Activated CD4-positive, alpha-beta T cell treated with anti-CD3 and anti-CD28 coated beads, Interleukin-2, amount 50 U/mL, for 16 hours (primary cell): ENCODE data around the gene KCND3.

Experiments used
- DNase-seq: peaks from one replicate; pipeline ENCODE4 v3.0.0-alpha.2; 2020

Gene KCND3

DNA sequence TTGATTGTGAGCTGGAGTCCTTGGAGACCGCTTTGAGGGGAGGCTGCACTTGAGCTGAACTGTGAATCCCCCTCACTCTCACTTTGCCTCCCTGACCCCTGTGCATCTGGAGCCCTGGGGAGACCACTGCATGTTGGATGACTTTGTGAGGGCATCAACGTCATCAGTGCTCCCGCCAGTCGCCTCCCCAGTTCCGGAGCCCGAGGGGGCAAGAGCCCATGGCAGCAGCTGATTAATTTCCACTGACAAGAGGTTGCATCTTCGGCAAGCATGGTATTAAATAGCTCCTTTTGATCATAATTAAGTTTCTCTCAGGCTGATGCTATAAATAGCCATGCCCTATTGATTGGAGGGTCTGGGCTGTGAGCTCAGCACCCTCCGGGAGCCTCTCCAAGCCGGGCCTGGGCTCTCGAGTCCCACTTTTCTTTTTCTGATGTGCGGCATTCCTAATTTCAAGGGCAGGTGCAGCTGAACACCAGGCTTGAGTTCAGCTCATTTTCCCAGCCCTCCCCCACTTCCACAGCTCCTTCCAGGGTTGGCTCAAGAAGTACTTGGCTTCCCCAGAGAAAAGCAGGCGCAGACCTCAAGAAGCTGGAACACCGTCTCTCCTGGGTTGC lies 33.2 kb downstream of the KCND3 start:
- DNase-seq = no peak

DNA sequence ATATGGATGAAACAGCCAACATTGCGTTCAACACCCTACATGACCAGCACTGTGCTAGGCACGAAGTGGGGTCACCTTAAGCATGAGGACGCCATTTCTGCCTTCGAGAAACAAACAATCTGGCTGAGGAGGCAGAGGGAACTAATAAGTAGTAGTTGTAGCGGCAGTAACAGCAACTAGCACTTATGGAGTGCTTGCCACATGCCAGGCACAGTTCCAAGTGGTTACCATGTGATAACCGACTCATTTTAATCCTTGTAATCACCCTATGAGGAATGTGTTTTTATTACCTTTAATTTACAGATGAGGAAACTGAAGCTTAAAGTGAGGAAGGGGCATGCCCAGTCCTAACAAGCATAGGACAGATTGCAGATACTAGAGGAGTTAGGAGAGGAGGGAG lies 33.7 kb downstream of the KCND3 start:
- no peak for DNase-seq

DNA sequence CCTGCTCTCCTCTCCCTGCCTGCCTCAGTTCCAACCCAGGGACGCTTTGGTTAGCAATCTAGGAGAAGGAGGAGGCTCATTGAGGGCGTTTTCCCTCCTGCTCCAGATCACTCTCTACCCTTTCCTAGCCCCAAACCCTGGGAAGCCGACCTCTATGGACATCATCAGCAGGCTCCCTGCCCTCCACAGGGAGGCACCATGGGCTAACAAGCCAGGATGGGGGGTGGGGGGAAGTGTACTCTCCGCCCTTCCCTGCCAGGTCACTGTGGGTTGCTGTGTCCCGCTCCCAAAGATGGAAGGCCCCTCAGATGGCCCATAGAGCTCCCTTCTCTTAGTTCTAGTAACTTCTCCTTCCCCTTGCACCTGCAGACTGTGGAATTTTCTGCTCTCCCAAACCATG lies 35.7 kb downstream of the KCND3 start:
- no peak for DNase-seq

DNA sequence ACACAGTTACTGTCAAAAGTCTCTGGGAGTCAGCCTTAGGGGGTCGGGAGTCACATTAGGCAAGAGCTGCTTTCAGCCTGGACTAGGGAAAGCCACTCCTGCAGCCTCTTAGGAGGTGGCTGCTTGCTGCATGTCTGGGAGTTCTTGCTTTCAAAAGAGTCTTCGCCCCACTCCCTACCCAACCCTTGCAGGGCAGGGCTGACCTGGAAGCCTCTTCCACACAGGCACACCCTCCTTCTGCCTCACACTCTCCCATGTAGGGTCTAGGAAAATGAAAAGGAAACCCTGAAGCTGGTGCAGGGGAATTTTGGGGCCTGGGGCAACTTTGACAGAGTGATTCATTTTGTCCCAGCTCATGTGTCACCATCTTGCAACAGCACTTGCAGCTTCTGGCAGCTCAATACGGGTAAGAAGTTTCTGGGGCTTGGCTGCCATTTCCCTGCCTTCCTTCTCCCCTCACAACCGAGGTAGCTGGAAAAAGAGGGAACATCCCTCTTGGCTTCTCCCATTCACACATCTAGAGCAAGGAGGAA lies 37.3 kb downstream of the KCND3 start:
- DNase-seq = no peak

DNA sequence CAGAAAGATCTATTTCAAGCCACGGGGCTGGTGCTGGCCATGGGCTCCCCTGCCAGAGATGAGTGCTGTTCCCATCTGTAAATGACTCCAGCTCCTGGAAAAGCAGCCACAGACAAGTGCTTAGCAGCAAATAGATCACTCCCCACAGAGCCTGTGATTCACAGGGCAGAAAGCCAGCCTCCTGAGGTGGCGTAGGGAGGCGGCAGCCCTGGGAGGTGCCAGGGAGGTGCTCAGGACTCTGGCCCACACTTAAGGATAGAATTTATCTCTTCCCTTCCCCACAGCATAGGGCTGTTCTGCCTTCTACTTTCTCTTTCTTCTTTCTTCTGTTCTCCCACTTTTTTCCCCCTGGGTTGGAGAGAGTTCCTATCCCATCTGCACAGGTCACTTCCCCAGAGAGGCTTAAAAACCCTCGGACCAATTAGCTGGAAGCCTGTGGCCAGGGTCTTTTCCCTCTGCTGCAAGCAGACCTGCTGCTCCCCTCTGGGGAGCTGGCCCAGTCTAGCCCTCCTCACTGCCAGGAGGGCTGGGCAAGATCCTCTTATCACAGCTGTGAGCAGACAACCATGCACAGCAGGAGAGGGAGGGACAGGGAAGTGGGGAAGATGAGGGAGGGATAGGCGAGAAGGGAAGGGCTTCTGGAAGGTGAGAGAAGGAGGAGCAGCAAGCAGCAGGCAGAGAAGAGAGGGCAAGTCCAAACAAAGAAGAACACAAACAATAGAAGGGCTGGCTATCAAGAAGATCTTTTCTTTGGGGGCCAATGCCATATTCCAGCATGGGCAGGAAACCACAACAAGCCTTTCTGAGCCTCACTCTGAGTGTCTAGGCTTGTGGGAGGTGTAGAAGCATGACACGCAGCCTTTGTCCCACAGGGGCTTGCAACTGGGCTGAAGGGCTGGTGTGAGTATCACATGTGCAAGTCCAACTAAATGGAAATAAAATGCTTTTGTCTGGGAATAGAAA lies 41.0 kb downstream of the KCND3 start:
- DNase-seq = no peak

DNA sequence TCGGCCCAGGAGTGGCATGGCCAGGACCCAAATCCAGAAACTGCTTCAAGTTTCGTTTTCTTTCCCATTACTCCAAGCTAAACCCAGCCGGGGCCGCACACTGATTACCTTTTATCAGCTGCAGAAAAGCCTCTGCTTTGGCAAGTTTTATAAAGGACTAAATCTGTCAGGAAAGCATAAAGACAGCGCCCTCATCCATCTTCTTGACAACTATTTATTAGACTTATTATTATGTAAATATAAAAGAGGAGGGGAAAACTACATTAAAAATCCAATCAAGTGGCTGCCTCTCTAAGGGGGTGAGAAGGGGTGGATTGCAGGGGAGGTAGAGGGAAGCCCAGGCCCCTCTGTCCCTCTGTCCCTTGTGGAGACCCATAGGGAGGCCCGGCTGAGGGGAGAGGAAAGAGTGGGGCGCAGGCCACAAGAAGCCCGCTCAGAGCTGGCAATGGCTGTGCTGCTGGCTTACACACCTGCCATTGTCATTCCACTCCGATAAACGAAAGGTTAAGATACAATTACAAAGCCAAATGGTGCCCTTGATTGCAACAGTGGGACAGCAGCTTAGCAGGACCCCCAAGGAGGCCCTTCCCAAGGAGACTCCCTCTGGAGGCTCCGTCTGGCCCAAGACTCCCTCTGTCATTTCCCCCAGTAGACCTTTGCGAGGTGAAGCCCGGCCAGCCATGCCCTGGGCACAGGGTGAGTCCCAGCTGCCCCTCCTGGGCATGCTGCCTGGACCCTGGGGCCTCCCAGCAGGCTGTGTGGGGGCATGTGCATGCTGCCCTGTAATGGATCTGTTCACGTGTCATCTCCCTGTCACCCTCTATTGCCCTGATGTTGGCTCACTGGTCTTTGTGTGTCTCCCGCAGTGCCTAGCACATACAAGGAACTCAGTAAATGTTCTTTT lies 45.4 kb downstream of the KCND3 start:
- DNase-seq = no peak

DNA sequence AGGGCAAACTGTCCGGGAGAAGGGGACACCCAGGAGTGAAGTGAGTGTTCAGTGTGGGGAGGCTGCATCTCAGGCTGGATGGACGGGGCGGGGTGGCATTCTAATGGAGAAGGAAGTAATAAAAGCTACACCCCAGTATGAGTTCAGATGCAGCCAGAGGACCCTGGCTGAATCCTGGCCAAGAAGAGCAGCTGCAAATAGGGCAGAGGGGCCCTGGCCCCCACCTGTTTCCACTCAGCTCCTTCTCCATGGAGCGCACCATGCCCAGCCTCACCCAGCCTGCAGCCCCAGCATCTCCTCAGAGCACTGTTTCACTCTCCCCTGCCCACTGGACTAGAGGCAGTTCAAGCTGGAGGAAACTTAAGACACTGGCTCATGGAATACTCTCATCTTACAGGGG lies 46.4 kb downstream of the KCND3 start:
- no peak for DNase-seq

DNA sequence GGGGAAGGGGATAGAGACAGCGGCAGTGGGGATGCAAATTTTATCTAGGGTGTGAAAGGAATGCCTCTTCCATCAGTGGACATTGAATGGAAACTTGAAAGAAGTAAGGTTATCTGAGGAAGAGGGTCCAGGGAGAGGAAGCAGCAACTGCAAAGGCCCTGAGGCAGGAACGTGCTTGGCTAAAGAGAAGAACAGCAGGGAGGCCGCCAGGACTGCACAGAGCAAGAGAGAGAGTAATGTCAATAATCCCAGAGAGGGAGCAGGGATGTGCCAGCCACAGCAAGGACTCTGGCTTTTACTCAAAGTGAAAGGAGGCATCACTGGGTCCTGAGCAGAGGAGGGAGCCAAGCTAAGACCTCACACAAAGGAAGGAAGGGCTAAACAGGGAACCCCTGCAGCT lies 50.9 kb downstream of the KCND3 start:
- DNase-seq = no peak

DNA sequence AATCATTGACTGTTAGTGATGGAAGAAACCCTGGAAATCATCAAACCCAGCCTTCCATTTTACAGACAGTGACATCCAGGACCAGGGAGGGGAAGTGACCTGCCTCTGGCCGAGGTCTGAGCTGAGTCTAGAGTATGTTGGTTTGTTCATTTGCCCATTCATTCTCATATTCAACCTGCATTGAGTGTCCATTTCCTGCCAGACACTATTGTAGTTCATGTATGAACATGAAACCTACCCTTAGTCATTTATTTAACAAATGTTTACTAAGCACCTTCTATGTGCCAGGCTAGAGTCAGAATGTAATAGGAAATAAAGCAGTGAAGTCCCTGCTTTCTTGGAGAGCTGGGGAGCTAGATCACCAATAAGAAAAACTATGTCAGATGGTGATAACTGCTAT lies 51.3 kb downstream of the KCND3 start:
- peak; percentile 16 for DNase-seq

DNA sequence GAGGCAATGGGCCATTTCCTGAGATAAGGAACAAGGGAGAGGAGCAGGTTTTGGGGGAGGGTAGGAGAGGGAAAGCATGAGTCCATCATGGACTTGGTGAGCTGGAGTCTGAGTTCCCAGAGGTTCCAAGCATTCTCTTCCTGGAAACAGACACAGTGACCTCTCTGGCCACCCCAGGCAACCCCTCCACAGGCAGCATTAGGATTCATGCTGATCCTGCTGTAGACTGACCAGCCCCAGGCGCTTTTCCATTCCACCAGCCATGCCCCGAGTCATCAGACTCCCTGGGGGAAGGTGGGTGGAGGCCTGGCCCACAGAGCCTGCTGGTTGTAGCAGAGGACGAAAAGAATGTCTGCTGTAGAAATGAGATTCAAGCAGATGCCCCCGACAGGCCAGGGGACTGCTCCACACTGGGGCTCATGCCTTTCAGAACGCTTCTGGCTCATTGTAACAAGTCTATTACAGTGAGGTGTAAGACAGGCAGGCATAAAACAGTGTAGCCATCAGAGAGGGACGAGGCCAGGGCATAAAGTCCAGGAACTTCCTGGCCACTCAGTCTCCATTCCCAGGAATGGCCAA lies 52.2 kb downstream of the KCND3 start:
- DNase-seq = no peak

DNA sequence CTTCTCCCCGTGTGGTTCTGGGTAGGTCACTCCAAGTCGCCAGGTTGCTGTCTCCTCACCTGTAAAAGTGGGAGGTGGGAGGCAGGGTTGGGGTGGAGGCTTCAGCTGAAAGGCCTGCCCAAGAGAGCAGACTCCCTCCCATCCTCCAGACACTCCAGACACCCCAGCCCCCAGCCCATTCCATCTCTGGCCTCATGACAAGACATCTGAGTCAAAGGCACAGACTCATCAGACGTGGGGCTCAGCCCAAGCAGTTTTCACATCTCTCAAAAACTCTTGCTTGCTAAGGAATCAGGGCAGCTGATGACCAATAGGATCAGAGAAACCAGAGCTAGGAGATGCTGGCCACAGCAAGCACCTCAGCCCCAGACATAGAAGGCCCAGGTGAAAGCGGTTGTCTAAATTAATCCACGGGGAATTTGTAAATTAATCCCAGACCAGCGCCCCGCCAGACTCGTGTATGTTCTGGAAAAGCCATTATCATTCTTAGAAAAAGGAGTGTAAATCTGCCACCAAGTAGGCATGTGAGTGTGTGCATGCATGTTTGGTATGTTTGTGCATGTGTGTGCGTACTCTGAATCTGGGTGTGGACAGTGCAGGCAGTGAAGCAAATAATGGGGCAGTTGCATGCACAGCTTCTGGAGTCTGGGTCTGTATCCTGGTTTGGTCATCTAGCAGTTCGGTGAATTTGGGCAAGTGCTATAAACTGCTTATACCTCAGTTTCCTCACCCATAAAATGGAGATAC lies 55.2 kb downstream of the KCND3 start:
- no peak for DNase-seq

DNA sequence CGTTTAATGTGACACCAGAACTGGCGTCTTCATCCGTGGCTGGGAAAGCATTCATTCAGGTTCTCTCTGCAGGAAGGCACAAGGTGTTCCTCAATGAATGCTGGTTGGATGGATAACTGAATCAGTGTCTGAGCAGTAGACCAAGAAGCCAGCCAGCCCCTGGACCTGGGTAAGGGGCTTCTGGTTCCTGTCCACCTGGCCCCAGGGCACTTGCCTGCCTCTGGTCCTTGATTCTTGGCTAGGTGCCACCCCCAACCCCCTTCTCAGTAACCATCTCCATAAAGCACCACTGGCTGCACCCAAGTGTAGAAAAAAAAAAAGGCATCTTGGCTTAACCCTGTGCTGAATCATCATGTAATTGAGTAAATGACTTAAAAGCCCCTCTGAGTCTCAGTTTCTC lies 59.1 kb downstream of the KCND3 start:
- DNase-seq = no peak

DNA sequence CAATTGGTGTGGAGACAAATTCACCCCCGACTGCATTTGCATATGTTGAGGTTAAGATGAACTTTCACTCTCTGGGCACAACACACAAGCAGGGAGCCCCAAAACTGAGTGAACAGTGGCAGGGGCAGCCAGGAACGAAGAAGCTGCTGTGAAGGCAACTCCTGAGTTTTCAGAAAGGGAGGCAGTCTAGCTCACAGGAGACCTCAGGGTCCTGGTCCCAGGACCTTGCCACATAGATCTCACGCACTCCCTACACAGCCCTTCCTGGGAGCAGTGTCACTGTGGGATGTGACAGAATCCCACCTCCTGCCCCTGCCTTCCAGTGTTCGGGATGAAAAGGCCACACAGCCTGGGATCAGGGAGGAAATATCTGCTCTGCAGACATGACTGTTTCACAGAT lies 60.9 kb downstream of the KCND3 start:
- DNase-seq = no peak

DNA sequence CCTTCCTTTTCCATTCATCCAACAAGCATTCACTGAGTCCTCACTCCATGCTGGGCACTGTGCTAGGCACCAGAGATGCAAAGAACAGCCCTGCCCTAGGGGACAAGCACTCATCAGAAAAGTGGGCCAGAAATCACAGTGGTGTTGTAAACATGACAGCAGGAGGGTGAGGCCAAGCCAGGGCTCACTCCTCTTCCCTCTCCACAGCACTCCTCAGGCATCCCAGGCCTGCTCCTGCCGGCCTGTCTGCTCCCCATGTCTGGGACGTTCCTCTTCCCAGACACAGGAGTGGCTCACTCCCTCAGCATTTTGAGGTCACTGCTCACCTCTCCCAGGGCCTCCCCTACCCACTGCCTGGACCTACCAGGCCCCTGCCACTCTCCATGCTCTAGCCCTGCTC lies 61.8 kb downstream of the KCND3 start:
- no peak for DNase-seq

DNA sequence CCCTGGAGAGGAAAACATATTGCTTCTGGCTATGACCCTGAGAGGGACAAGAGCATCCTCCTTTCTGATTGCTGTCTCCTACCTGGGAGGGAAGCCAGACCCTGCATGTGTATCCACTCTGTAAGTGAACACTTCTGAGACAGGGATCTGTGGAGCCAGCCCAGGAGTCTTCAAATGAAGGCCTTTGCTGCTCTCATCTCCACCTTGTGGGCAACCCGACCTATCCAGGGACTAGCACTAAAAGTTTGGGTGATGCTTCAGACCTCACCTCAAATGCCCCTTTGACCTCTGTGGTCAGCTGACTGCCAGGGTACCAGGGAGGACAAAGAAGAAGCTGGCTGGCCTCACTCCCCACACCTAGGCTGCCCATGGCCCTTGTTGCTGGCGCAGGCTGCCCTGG lies 64.7 kb downstream of the KCND3 start:
- DNase-seq = no peak

DNA sequence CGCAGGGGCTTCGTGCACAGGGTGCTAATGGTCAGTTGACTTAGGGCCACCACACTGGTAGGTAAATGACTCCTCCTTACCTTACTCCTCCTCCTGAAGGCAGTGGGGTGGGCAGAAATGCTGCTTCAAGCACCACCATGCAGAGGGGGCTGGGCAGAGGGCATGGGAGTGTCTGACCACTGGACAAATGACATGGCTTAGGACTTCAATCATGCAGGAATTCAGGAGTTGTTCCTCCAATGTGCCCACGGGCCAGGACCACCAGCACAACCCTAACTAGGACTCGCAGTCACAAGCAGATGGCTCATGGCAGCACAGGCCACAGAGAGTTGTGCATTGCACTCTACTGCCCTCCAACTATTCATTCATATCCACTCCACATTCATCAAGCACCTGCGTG lies 65.7 kb downstream of the KCND3 start:
- no peak for DNase-seq

DNA sequence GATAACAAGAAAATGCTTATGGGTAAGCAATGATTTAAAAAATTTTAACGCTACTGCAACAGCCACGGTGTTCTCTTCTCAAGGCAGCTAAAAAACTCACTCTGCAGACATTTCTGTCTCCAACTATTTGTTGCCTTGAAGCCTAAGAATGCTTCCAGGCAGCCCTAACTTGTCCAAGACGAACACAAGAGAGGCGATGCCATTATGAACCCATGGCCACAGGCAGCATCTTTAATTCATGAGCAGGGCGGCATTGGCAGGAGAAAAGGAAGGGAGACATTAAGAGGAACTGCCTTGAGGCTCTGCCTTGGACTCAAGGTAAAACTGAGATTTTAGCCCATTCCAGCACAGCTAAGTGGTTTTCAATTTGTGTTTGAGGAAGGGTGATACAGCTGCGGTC lies 67.5 kb downstream of the KCND3 start:
- DNase-seq = no peak

DNA sequence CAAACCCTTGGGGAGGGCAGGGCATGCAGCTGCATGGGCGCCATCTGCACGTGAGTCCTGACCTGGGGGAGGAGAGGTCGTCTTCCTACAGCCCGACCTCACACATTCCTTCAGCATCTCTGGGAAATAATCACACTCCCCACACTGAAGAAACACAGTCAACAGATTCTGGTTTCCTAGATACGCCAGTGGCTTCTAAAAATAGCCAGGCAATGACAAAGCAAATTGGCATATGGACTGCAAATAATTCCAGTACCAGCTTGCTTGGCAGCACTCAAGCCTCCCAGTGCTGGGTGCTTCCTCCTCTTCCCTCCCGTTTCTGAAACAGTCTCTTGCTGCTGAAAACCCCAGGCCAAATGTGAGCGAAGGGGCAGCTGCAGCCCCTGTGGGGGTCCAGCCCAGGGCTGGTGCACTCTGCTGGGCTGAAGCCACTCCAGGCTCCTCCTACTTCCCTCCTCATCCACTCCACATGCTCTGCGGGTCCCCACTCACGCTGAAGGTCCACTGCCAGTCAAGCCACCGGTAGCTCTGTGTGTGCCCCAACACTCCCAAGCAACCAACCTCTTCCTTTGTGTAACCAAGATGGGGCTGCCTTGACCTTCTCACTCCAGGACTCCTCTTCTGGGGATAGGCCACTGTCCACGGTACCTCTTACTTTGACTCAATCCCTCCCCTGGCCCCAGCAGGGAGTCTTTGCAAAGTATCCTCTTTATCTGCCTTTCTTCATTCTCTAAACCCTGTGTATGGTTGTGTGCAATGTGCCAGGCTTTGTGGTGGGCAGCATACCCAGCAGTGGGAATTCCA lies 69.0 kb downstream of the KCND3 start:
- DNase-seq = no peak

DNA sequence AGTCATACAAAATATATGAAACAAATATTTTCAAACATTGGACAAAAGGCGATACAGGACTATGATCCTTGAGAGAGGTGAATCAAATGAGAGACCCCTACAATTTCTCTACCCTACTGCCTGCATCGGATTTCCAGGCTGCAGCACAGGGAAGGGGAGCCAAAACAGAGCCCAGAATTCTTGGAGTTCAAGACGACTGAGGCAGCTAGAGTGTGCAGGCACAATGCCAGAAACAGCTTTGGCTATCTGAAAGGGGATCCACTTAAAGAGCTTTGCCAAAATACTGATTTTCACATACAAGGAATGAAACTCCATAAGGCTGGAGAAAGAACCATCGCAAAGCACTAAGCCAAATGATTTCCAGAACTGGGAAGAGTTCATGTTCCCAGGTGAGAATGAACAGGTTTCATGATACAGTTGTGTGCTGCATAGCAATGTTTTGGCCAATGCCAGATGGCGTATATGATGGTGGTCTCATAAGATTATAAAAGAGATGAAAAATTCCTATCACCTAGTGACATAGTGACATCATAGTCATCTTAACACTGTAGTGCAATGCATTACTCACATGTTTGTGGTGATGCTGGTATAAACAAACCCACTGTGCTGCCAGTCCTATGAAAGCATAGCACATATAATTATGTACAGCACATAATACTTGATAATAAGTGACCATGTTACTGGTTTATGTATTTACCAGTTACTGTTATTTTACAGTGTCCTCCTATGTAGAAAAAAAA lies 77.5 kb downstream of the KCND3 start:
- no peak for DNase-seq

DNA sequence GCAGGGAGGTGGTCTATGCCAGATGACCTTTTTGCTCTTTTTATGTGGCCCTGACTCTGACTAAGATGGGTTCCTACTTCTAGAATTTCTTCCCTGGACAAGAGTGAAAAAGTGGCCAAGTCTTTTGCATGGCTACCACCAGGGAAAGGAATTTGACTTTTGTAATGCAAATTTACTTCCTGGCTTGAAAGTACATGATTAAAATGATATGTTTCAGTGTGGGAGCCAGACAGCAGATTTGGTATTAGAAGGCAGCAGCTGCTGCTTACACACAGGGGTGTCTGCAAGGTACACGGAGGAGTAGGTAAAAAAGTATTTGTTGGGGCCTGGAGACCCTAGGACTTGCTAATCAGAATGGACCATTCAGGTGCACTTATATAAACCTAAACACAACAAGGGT lies 78.4 kb downstream of the KCND3 start:
- DNase-seq = no peak

DNA sequence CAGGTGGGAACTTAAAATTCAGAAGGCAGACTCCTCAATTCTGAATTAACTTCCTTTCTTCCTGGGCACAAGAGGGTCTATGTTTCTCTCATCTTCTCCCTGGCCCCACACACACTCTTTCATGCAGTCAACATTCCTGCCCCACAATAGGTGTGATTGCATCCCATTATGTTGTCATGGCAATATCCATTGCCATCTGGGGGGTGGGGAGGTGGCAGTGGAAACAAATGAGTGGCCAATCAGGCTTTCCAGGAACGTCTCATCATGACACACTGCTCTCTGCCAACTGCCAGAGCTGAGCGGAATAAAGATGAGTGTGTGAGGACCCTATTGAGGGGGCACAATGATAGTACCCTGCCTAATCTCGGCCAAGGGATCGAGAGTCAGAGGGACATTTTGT lies 80.4 kb downstream of the KCND3 start:
- no peak for DNase-seq
